Ishikawa (cell line): ENCODE measurements around the gene HIVEP2.

ENCODE experiments used
- EGR1 ChIP-seq: IDR thresholded peaks from 2 replicates; pipeline ENCODE4 v1.6.1; 2012
- EP300 ChIP-seq: IDR thresholded peaks from 2 replicates; pipeline ENCODE4 v1.6.1; 2012; ENCODE audit warnings: borderline replicate concordance
- MAX ChIP-seq: IDR thresholded peaks from 2 replicates; pipeline ENCODE4 v1.6.1; 2012
- RAD21 ChIP-seq: IDR thresholded peaks from 2 replicates; pipeline ENCODE4 v1.6.1; 2012; ENCODE audit warnings: low read depth
- TAF1 ChIP-seq: IDR thresholded peaks from 2 replicates; pipeline ENCODE4 v1.6.1; 2012; ENCODE audit warnings: low read depth, mild to moderate bottlenecking
- TCF12 ChIP-seq: IDR thresholded peaks from 2 replicates; pipeline ENCODE4 v1.6.1; 2012; ENCODE audit warnings: low read depth
- TEAD4 ChIP-seq: IDR thresholded peaks from 2 replicates; pipeline ENCODE4 v1.6.1; 2012
- YY1 ChIP-seq: IDR thresholded peaks from 2 replicates; pipeline ENCODE4 v1.6.1; 2012; ENCODE audit warnings: low read depth
- TF ChIP-seq, protein P1 (sequence below): IDR thresholded peaks from 2 replicates; pipeline ENCODE4 v1.6.1; 2012; ENCODE audit warnings: low read depth, mild to moderate bottlenecking

DNA sequence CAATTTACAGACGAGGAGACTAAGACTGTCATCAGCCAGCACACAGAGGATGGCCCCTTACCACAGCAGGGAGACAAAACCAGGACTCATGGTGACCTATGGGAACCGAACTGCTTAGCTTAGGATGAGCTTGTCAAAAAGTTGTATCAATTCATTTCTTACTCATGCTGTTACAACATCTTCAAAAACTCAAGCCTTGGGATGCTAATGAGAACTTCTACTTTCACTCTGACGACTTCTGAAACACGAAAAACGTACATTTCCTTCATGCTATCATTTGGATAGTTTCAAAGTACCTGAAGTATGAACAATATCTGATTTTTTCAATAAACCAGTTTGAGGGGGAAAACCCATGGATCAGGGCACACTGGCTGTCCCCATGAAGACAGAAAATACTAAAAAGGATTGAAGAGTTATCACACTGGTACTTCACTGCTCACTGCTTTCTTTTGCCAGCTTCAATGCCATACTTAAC, 31.9 kb downstream of the HIVEP2 start:
- TF ChIP-seq TAF1: no peak
- TF ChIP-seq TCF12: no peak
- no peak for TF ChIP-seq MAX
- no peak for TF ChIP-seq YY1
- TF ChIP-seq, protein P1, sequence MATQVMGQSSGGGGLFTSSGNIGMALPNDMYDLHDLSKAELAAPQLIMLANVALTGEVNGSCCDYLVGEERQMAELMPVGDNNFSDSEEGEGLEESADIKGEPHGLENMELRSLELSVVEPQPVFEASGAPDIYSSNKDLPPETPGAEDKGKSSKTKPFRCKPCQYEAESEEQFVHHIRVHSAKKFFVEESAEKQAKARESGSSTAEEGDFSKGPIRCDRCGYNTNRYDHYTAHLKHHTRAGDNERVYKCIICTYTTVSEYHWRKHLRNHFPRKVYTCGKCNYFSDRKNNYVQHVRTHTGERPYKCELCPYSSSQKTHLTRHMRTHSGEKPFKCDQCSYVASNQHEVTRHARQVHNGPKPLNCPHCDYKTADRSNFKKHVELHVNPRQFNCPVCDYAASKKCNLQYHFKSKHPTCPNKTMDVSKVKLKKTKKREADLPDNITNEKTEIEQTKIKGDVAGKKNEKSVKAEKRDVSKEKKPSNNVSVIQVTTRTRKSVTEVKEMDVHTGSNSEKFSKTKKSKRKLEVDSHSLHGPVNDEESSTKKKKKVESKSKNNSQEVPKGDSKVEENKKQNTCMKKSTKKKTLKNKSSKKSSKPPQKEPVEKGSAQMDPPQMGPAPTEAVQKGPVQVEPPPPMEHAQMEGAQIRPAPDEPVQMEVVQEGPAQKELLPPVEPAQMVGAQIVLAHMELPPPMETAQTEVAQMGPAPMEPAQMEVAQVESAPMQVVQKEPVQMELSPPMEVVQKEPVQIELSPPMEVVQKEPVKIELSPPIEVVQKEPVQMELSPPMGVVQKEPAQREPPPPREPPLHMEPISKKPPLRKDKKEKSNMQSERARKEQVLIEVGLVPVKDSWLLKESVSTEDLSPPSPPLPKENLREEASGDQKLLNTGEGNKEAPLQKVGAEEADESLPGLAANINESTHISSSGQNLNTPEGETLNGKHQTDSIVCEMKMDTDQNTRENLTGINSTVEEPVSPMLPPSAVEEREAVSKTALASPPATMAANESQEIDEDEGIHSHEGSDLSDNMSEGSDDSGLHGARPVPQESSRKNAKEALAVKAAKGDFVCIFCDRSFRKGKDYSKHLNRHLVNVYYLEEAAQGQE: no peak
- no peak for TF ChIP-seq RAD21
- TF ChIP-seq EP300: no peak
- no peak for TF ChIP-seq EGR1
- no peak for TF ChIP-seq TEAD4
